HepG2 (cell line): ENCODE measurements around the gene PPP1R18. TPM values are rescaled to one million over a fixed set of nuclear protein-coding genes. Genes with fewer than 3 reads are reported as not detected.

Experiments
- DDIT3 ChIP-seq: sonication (generic); formaldehyde crosslinking; IDR thresholded peaks from 2 replicates; pipeline ENCODE4 v1.4.0; 2020; ENCODE audit warnings: mild to moderate bottlenecking, missing genetic modification reagents
- ETV5 ChIP-seq: IDR thresholded peaks from 2 replicates; pipeline ENCODE4 v1.6.1; 2018; ENCODE audit warnings: missing biosample characterization, missing genetic modification reagents, inconsistent platforms, borderline replicate concordance
- HOXA7 ChIP-seq: sonication (generic); formaldehyde crosslinking; IDR thresholded peaks from 2 replicates; pipeline ENCODE4 v1.8.1; 2022; ENCODE audit warnings: mild to moderate bottlenecking, missing genetic modification reagents, moderate library complexity
- MEIS2 ChIP-seq: sonication (generic); formaldehyde crosslinking; IDR thresholded peaks from 2 replicates; pipeline ENCODE4 v1.9.0; 2021; ENCODE audit warnings: mild to moderate bottlenecking, missing genetic modification reagents
- MTF2 ChIP-seq: sonication (generic); formaldehyde crosslinking; IDR thresholded peaks from 2 replicates; pipeline ENCODE4 v1.5.0; 2020; ENCODE audit warnings: missing genetic modification reagents, borderline replicate concordance
- NCOA5 ChIP-seq: sonication (generic); formaldehyde crosslinking; IDR thresholded peaks from 2 replicates; pipeline ENCODE4 v1.4.0; 2020; ENCODE audit warnings: missing genetic modification reagents
- NR2F2 ChIP-seq: IDR thresholded peaks from 2 replicates; pipeline ENCODE4 v1.6.1; 2012; ENCODE audit warnings: low read depth, inconsistent platforms, borderline replicate concordance
- SMC3 ChIP-seq: IDR thresholded peaks from 2 replicates; pipeline ENCODE4 v1.6.1; 2011; ENCODE audit warnings: low read length, improper control_type of control experiment
- THAP8 ChIP-seq: sonication (generic); formaldehyde crosslinking; IDR thresholded peaks from 2 replicates; pipeline ENCODE4 v1.5.1; 2020; ENCODE audit warnings: missing genetic modification reagents, mild to moderate bottlenecking, borderline replicate concordance
- YY1 ChIP-seq: IDR thresholded peaks from 2 replicates; pipeline ENCODE4 v1.6.1; 2011; ENCODE audit warnings: low read length, low read depth, moderate library complexity, mild to moderate bottlenecking; ENCODE audit not compliant: insufficient read depth, insufficient replicate concordance
- ZBTB10 ChIP-seq: sonication (generic); formaldehyde crosslinking; IDR thresholded peaks from 2 replicates; pipeline ENCODE4 v1.4.0; 2020; ENCODE audit warnings: missing genetic modification reagents, borderline replicate concordance
- ZFAT ChIP-seq: sonication (generic); formaldehyde crosslinking; conservative IDR thresholded peaks from 2 replicates; pipeline ENCODE4 v1.8.1; 2023; ENCODE audit warnings: missing genetic modification reagents, inconsistent platforms
- ZFP1 ChIP-seq: IDR thresholded peaks from 2 replicates; pipeline ENCODE4 v1.6.1; 2016
- ZFP37 ChIP-seq: sonication (generic); formaldehyde crosslinking; IDR thresholded peaks from 2 replicates; pipeline ENCODE4 v1.4.0; 2020; ENCODE audit warnings: missing genetic modification reagents, borderline replicate concordance
- ZNF20 ChIP-seq: sonication (generic); formaldehyde crosslinking; IDR thresholded peaks from 2 replicates; pipeline ENCODE4 v1.4.0; 2020; ENCODE audit warnings: mild to moderate bottlenecking, moderate library complexity, missing genetic modification reagents
- ZNF33A ChIP-seq: sonication (generic); formaldehyde crosslinking; IDR thresholded peaks from 2 replicates; pipeline ENCODE4 v1.5.1; 2020; ENCODE audit warnings: missing genetic modification reagents, mild to moderate bottlenecking, moderate library complexity, borderline replicate concordance
- ZSCAN5A ChIP-seq: sonication (generic); formaldehyde crosslinking; IDR thresholded peaks from 2 replicates; pipeline ENCODE4 v1.8.0; 2022; ENCODE audit warnings: mild to moderate bottlenecking, missing genetic modification reagents, borderline replicate concordance
- ZZZ3 ChIP-seq: sonication (generic); formaldehyde crosslinking; IDR thresholded peaks from 2 replicates; pipeline ENCODE4 v1.4.0; 2020; ENCODE audit warnings: missing genetic modification reagents, mild to moderate bottlenecking, borderline replicate concordance
- polyA plus RNA-seq, 8 experiments: library from polyadenylated mRNA; depleted of rRNA in 3 of 8; stranded (reverse) in 7 of 8; unstranded in 1 of 8; fragments of >200 nt; fragmentation: Illumina TruSeq in 4 of 8; extraction: Trizol in 4 of 8; gene quantifications; 2 replicates each; pipeline versions ENCODE4 v1.2.1 to v1.2.3, GENCODE V29; 2011 to 2016; ENCODE audit warnings: low read depth in 4 of 8, missing spikeins in 1 of 8, mixed read lengths in 1 of 8; ENCODE audit not compliant: insufficient read depth in 1 of 8
- total RNA-seq, 5 experiments: library from RNA; depleted of rRNA; stranded (reverse); fragments of >200 nt; fragmentation: Illumina TruSeq; extraction: Trizol; gene quantifications; 2 replicates each; pipeline ENCODE4 v1.2.3, GENCODE V29; 2016; ENCODE audit warnings: low read depth in 1 of 5
- TF ChIP-seq, protein P1 (sequence below): IDR thresholded peaks from 2 replicates; pipeline ENCODE4 v1.6.1; 2016; ENCODE audit warnings: low read depth, borderline replicate concordance
- TF ChIP-seq, protein P2 (sequence below): sonication (generic); formaldehyde crosslinking; IDR thresholded peaks from 2 replicates; pipeline ENCODE4 v1.5.0; 2020; ENCODE audit warnings: missing genetic modification reagents, mild to moderate bottlenecking, borderline replicate concordance
- TF ChIP-seq, protein P3 (sequence below): sonication (generic); formaldehyde crosslinking; IDR thresholded peaks from 2 replicates; pipeline ENCODE4 v1.5.0; 2020; ENCODE audit warnings: missing genetic modification reagents

PPP1R18 gene
- total and polyA plus RNA-seq, 2 of the 13 experiments (the other 11 are each of a cell fraction or from before 2014, with no cell fraction given): 4.9 to 9.2 TPM

DNA sequence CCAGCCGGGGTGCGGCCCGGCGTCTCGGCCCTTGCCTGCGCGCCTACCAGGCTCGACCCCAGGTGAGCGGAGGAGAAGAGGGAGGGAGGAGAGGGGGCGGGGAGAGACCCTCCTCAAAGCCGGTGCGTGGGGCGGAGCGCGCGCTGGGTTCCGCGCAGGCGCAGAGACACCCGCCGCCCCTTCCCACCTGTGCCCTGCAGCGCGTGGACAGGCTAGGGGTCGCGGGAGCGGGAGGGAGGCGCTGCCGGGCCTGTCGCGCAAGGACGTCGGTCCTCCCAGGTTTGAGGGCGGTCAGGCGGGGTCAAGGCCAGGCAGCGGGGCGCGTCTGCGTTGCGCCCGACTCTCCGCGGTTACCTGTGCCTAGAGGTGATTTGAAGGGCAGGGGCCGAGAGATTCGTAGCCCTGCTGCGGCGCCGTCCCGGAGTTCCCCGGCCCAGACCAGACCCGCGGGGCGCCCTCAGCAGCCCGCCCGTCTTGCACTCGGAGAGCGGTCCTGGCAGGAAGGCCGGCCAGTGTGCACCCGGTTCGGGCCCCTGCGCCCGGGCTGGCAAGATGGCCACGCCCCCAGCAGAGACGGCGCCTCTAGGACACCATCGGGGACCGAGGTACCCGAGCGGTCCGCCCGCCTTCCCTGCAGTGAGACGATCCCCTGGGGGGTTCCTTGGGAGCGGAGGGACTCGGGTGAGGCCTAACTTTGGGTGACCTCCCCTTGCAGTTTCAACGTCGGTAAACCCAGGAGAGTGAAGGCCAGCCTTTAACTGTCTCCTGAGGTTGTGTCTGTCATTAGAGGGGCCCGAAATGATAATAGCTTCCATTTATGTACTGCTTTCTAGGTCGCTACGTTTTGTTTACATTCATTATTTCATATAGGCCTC is 39.0 kb downstream of the PPP1R18 start (continued):
- TF ChIP-seq, protein P1, sequence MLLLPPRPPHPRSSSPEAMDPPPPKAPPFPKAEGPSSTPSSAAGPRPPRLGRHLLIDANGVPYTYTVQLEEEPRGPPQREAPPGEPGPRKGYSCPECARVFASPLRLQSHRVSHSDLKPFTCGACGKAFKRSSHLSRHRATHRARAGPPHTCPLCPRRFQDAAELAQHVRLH (CRISPR knock-in tag): peak; percentile 89; the same call in 1 of the 2 replicates
- TF ChIP-seq NR2F2 (peak; percentile 70; the same call in 1 of the 2 replicates), NCOA5 (CRISPR knock-in tag) (0 out of 2 replicates have a peak, but pooled peaks have one; percentile 5), DDIT3 (no peak), ZSCAN5A (CRISPR knock-in tag) (no peak; the same call in 1 of the 2 replicates), SMC3 (no peak), ZNF20 (CRISPR knock-in tag) (no peak), YY1 (peak; percentile 78), HOXA7 (CRISPR knock-in tag) (no peak), ZZZ3 (CRISPR knock-in tag) (no peak; the same call in 1 of the 2 replicates), MTF2 (CRISPR knock-in tag) (peak; percentile 96), THAP8 (CRISPR knock-in tag) (peak; percentile 89; the same call in 1 of the 2 replicates), ETV5 (CRISPR knock-in tag) (peak; percentile 71), MEIS2 (CRISPR knock-in tag) (peak; percentile 94), ZFP1 (CRISPR knock-in tag) (peak; percentile 39; the same call in 1 of the 2 replicates), ZFAT (0 out of 2 replicates have a peak, but pooled peaks have one; percentile 77), ZNF33A (CRISPR knock-in tag) (no peak), ZFP37 (peak; percentile 94; the same call in 1 of the 2 replicates), ZBTB10 (peak; percentile 89)
- TF ChIP-seq, protein P2, sequence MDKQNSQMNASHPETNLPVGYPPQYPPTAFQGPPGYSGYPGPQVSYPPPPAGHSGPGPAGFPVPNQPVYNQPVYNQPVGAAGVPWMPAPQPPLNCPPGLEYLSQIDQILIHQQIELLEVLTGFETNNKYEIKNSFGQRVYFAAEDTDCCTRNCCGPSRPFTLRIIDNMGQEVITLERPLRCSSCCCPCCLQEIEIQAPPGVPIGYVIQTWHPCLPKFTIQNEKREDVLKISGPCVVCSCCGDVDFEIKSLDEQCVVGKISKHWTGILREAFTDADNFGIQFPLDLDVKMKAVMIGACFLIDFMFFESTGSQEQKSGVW (CRISPR knock-in tag): no peak
- TF ChIP-seq, protein P3, sequence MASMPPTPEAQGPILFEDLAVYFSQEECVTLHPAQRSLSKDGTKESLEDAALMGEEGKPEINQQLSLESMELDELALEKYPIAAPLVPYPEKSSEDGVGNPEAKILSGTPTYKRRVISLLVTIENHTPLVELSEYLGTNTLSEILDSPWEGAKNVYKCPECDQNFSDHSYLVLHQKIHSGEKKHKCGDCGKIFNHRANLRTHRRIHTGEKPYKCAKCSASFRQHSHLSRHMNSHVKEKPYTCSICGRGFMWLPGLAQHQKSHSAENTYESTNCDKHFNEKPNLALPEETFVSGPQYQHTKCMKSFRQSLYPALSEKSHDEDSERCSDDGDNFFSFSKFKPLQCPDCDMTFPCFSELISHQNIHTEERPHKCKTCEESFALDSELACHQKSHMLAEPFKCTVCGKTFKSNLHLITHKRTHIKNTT: no peak
